UCSD-AML1 (cell line): Measurements from ENCODE around the gene RGS4.

ENCODE experiments used
- DNase-seq: peaks from one replicate; lab custom pipeline; 2025; ENCODE audit not compliant: unreplicated experiment; lab: John Stamatoyannopoulos, UW

Gene RGS4

DNA sequence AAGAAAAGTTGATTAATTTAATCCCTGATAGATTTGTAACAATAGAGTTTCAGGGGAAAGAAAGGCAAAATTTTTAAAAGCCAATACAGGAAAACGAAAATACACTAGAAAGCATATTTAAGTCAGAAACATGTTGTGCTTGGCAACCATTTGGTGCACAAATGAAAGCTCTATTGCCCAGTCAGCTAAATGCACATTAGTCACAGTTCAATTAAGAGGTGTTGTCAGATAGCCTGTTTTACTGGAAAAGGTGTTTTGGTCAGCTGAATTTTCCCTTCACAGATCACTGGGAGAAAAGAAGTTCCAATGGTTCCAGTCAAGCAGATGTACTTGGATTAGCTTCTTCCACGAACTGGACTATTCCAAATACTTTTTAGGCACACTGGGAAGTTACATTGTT lies 25.4 kb downstream of the RGS4 start:
- DNase-seq: no peak

DNA sequence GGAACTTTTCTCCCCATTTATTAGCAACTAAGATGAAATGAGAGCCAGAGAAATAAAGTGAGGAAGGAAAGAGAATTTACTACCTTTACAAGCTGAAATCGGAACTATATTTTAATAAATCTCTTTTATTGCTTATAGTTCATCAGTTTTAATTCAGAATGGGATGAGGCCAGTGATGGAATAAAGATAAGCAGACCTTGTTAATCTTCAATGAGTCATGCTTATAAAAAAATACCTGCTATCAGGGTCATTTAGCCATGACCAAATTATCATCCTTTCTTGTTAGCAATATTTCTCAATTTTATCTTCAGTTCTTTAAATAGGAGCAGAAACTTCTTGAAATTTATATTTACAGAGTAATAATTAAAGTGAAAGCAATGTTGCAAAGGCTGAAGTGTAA lies 26.1 kb downstream of the RGS4 start:
- no peak for DNase-seq

DNA sequence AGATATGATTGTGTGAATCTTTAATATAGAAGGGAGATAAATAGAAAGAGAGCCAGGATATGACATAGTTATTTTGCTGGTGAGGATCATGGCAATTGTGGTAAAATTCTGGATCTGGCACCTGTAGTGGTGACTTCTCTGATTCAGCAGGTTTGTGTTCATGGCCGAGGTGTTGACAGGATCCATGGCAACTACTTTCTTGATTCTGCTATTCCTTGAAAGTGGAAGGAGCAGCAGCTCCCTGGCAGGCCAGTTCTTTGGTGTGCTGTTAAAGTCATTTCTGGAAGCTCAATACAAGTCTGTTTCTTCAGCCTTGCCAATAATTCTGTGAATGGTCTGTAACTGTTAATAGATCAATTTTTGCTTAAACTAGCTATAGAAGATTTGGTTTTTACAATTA lies 33.4 kb downstream of the RGS4 start:
- no peak for DNase-seq

DNA sequence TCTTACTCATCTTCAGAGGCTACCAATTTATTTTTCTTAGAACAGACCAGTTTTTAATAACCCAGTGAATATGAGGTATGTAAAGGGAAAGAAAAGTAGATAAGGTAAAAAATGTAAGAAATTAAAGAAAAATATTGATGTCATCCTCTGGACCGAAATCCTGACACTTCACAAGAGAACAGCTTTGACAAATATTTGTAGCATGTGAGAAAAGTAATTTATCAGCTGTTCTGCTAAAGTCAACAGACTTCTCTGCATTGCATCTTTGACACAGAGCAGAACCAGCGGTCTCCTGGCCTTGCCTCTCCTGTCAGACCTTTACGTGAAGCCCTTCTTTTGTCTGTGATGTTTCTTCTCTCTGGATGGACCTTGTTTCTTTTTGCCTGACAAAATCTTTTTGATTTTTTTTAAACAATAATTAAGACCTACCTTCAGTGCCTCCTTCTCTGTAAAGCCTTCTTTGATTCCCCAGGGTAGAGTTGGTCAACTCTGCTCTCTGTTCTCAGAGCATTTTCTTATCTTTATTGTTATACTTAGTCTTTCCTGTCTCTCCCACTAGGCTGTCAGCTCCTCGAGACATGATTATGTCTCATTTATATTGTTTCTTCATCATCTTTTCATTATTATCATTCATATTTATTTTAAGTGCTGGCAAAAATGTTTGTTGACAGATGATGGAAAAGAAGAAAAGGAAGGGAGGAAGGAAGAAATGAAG lies 35.4 kb downstream of the RGS4 start:
- no peak for DNase-seq

DNA sequence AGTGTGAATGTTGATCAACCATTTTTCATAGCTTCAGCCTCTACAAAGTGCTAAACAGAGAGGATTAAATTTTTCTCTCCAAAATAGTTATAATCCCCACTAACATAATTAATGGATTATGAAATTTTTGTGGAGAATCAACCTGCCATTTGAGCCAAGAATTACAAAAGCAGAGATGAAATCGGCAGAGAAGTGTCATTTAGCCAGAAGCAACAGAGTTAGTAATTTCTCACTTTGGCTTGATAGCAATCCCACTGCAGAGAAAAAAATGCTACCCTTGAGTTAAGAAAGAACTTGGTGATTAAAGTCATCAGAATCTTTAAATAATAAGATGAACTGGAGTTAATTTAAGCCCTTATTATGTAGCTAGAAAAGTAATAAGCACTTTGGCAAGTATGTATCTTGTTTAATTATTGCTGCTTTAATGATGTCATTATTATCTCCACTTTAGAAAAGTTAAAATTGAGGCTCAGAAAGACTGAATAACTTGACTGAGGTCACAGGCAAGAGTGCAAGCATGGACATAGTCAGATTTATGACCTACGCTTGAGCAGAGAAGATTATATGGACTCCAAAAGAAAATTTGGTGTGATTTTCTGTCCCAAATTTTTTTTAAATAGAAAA lies 37.3 kb downstream of the RGS4 start:
- DNase-seq: no peak

DNA sequence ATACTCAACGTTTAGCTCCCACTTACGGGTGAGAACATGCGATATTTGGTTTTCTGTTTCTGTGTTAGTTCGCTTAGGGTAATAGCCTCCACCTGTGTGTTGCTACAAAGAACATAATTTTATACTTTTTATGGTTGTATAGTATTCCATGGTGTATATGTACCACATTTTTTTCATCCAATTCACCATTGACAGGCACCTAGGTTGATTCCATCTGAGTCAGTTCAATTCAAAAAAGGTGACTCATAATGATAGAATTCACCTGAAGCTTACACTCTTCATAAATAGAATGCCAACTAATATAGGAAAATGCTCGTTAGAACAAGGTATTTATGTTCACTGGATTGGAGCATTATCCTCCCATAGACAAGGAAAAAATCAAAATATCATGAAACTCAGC lies 38.5 kb downstream of the RGS4 start:
- DNase-seq: no peak

DNA sequence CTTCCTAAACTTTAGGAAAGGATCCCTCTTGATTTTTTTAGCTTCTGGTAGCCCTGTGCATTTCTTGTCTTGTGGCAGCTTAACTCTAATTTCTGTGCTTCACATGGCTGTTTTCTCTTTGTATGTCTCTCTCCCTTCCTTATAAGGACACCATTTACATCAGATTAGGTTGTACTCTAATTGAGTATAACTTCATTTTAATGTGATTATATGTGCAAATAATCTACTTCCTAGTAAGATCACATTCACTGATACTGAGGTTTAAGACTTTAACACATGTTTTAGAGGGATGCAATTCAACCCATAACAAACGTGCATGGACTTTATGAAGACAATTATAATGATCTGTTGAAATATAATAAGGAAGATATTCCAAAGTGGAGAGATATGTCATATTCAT lies 46.7 kb downstream of the RGS4 start:
- DNase-seq: no peak

DNA sequence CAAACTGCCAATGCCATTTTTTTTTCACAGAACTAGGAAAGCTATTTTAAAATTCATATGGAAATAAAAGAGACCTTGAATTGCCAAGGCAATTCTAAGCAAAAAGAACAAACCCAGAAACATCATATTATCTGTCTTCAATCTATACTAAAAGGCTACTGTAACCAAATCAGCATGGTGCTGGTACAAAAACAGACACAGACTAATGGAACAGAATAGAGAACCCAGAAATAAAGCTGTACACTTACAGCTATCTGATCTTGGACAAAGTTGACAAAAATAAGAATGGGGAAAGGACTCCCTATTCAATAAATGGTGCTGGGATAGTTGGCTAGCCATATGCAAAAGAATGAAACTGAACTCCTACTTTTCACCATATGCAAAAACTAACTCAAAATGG lies 50.5 kb downstream of the RGS4 start:
- no peak for DNase-seq

DNA sequence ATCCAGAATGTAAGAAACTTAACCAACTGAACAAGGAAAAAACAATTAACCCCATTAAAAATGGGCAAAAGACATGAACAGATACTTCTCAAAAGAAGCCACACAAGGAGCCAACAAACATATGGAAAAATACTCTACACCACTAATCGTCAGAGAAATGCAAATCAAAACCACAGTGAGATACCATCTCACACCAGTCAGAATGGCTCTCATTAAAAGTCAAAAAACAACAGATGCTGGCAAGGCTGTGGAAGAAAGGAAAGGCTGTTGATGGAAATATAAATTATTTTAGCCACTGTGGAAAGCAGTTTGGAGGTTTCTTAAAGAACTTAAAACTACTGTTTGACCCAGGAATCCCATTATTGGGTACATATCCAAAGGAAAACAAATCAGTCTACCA lies 51.2 kb downstream of the RGS4 start:
- no peak for DNase-seq

DNA sequence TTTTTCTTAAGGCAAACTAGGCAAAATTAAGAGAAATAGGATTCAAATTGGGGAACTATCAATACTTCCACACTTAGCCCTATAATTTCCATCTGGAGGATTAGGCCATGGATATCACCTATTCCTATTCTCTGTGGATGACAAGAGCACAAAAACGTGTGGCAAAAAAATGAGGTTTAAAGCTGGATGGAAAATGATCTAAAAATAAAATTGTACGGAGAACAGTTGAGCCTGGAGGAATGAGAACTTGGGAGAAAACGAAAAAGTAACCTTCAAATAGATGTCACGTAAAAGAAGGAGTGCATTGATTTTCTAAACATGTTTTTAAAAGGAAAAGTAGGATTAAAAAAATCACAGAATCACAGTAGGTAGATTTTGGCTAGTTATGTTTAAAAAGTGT lies 55.7 kb downstream of the RGS4 start:
- DNase-seq: no peak
